ENCODE results near the gene KRTAP29-1. TPM values are rescaled to one million over a fixed set of nuclear protein-coding genes. Genes with fewer than 3 reads are reported as not detected.

The KRTAP29-1 gene
- polyA plus RNA-seq, 3 donors: not detected

- H3K9me3 Mint-ChIP-seq: peaks cover 0 to 1% (median 0%) of the 10 kb centered on the region in 7 donors
Observed at GRCh38 chr17:41254861-41255260, 47.8 kb downstream of the KRTAP29-1 start.

More at GRCh38 chr17:41254861-41255260, 47.8 kb downstream of the KRTAP29-1 start:
- Mint-ChIP-seq H3K27me3 (ENCODE audit: low read depth in 3 of 3) (peaks cover 0 to 10% (median 10%) of the 10 kb centered on the region in 3 donors), H3K4me1 (no peaks in the 10 kb centered on the region), H3K27ac (no peak overlapping the region), H3K4me3 (no peak overlapping the region), H3K36me3 (no peaks in the 10 kb centered on the region)
- Histone ChIP-seq H3K9ac (ENCODE audit: insufficient read depth, low read length, poor library complexity, severe bottlenecking) (no peak overlapping the region), H3K36me3 (replicated peaks in 1 of 2; ENCODE audit: control insufficient read depth in 1 of 2, insufficient read depth in 2 of 2, low read length in 2 of 2) (no peaks in the 10 kb centered on the region), H2AFZ (ENCODE audit: insufficient read depth, low read depth, low read length, poor library complexity, severe bottlenecking) (no peak overlapping the region), H3K27ac (ENCODE audit: low read depth in 1 of 2, low read length in 2 of 2) (no peak overlapping the region), H3K79me2 (ENCODE audit: insufficient read depth, low read length) (no peaks in the 10 kb centered on the region), H4K20me1 (ENCODE audit: insufficient read depth, low read length) (no peaks in the 10 kb centered on the region), H3K4me3 (replicated peaks in 1 of 3; ENCODE audit: low read depth in 2 of 3, low read length in 3 of 3) (no peak overlapping the region), H3K27me3 (ENCODE audit: control insufficient read depth in 2 of 2, insufficient read depth in 2 of 2, low read length in 2 of 2) (peaks cover 0 to 4% of the 10 kb centered on the region in 2 donors), H3K9me3 (replicated peaks in 1 of 2; ENCODE audit: control insufficient read depth in 1 of 2, insufficient read depth in 1 of 2, low read length in 2 of 2) (no peaks in the 10 kb centered on the region), H3K4me1 (ENCODE audit: control insufficient read depth in 1 of 2, insufficient read depth in 2 of 2, low read length in 2 of 2) (no peaks in the 10 kb centered on the region), H3K4me2 (replicated peaks; ENCODE audit: extremely low read depth, low read length, poor library complexity, severe bottlenecking) (no peak overlapping the region)
- intact Hi-C loops (cut with micrococcal nuclease): no loop called here
- no peak for TF ChIP-seq CTCF (IDR thresholded peaks at IDR 0.05)
- no CpG with 5 or more reads among the region's 1 CpG for WGBS (ENCODE audit: insufficient coverage)
- DNase-seq: no peak

Small RNA genes lying within 50 kb of the gene (small RNA-seq; reads per million reads assigned to genes)
- not detected for gene KRTAP9-10P (ENCODE audit: insufficient read length, low read depth)

Other genes starting within 250 kb of the KRTAP29-1 start
- gene KRTAP2-2, start 247.6 kb downstream of the KRTAP29-1 start, polyA plus RNA-seq: not detected
- not detected for gene KRTAP2-3, start 242.7 kb downstream of the KRTAP29-1 start, polyA plus RNA-seq
- not detected for gene KRTAP2-4, start 237.0 kb downstream of the KRTAP29-1 start, polyA plus RNA-seq
- not detected for gene KRTAP4-7, start 218.7 kb downstream of the KRTAP29-1 start, polyA plus RNA-seq
- gene KRTAP4-8, start 204.7 kb downstream of the KRTAP29-1 start, polyA plus RNA-seq: not detected
- gene KRTAP4-16, start 200.6 kb downstream of the KRTAP29-1 start, polyA plus RNA-seq: not detected
- not detected for gene KRTAP4-9, start 197.5 kb downstream of the KRTAP29-1 start, polyA plus RNA-seq
- not detected for gene KRTAP4-11, start 184.5 kb downstream of the KRTAP29-1 start, polyA plus RNA-seq
- gene KRTAP4-12, start 178.7 kb downstream of the KRTAP29-1 start, polyA plus RNA-seq: not detected
- not detected for gene KRTAP4-6, start 162.3 kb downstream of the KRTAP29-1 start, polyA plus RNA-seq
- gene KRTAP4-5, start 153.0 kb downstream of the KRTAP29-1 start, polyA plus RNA-seq: not detected
- not detected for gene KRTAP4-4, start 142.1 kb downstream of the KRTAP29-1 start, polyA plus RNA-seq
- not detected for gene KRTAP4-3, start 134.6 kb downstream of the KRTAP29-1 start, polyA plus RNA-seq
- not detected for gene KRTAP4-2, start 124.6 kb downstream of the KRTAP29-1 start, polyA plus RNA-seq
- gene KRTAP4-1, start 117.9 kb downstream of the KRTAP29-1 start, polyA plus RNA-seq: not detected
- not detected for gene KRTAP9-1, start 113.0 kb downstream of the KRTAP29-1 start, polyA plus RNA-seq
- gene KRTAP9-2, start 76.2 kb downstream of the KRTAP29-1 start, polyA plus RNA-seq: not detected
- not detected for gene KRTAP9-3, start 70.4 kb downstream of the KRTAP29-1 start, polyA plus RNA-seq
- gene KRTAP9-8, start 64.9 kb downstream of the KRTAP29-1 start, polyA plus RNA-seq: not detected
- not detected for gene KRTAP9-4, start 53.2 kb downstream of the KRTAP29-1 start, polyA plus RNA-seq
- gene KRTAP9-9, start 47.5 kb downstream of the KRTAP29-1 start, polyA plus RNA-seq: not detected
- not detected for gene KRTAP9-6, start 37.5 kb downstream of the KRTAP29-1 start, polyA plus RNA-seq
- not detected for gene KRTAP9-7, start 27.2 kb downstream of the KRTAP29-1 start, polyA plus RNA-seq
- not detected for gene KRTAP16-1, start 6.5 kb upstream of the KRTAP29-1 start, polyA plus RNA-seq
- not detected for gene KRTAP17-1, start 12.9 kb upstream of the KRTAP29-1 start, polyA plus RNA-seq
- not detected for gene KRT33A, start 48.0 kb upstream of the KRTAP29-1 start, polyA plus RNA-seq
- not detected for gene KRT33B, start 67.0 kb upstream of the KRTAP29-1 start, polyA plus RNA-seq
- gene KRT34, start 79.5 kb upstream of the KRTAP29-1 start, polyA plus RNA-seq: not detected
- not detected for gene KRT31, start 94.8 kb upstream of the KRTAP29-1 start, polyA plus RNA-seq
- not detected for gene KRT37, start 121.7 kb upstream of the KRTAP29-1 start, polyA plus RNA-seq
- gene KRT38, start 138.1 kb upstream of the KRTAP29-1 start, polyA plus RNA-seq: not detected
- not detected for gene KRT32, start 164.5 kb upstream of the KRTAP29-1 start, polyA plus RNA-seq
- not detected for gene KRT35, start 178.3 kb upstream of the KRTAP29-1 start, polyA plus RNA-seq
- gene KRT36, start 187.1 kb upstream of the KRTAP29-1 start, polyA plus RNA-seq: under 1 TPM; 0.24 to 0.87 (median 0.25) TPM
- not detected for gene KRT13, start 202.8 kb upstream of the KRTAP29-1 start, polyA plus RNA-seq
- gene KRT15, start 216.0 kb upstream of the KRTAP29-1 start, polyA plus RNA-seq: under 1 TPM in 1 of 3 donors, not detected in 2; 0.03 TPM
- gene KRT19, start 225.5 kb upstream of the KRTAP29-1 start, polyA plus RNA-seq: not detected